Fibroblast of lung (primary cell): Measurements from ENCODE around the gene PTPRE. TPM values are rescaled to one million over a fixed set of nuclear protein-coding genes. Genes with fewer than 3 reads are reported as not detected.

Source experiments
- DNase-seq, 2 donors: peaks; one replicate each; pipeline versions ENCODE4 v3.0.0 to v3.0.0-alpha.2; 2010; ENCODE audit warnings: low read depth in 2 of 2
- H2AFZ ChIP-seq: 2 replicates; pipeline ENCODE4 v1.5.1; 2012; ENCODE audit warnings: low read length, control low read depth, inconsistent platforms
- H3K27ac ChIP-seq: 2 replicates; pipeline ENCODE4 v1.5.1; 2011; ENCODE audit warnings: low read length, control low read depth; ENCODE audit not compliant: insufficient read depth
- H3K27me3 ChIP-seq: 2 replicates; pipeline ENCODE4 v1.5.1; 2011; ENCODE audit warnings: mild to moderate bottlenecking, low read length; ENCODE audit not compliant: control insufficient read depth, insufficient read depth
- H3K36me3 ChIP-seq: 2 replicates; pipeline ENCODE4 v1.5.1; 2011; ENCODE audit warnings: low read length; ENCODE audit not compliant: control insufficient read depth, insufficient read depth
- H3K4me1 ChIP-seq: 2 replicates; pipeline ENCODE4 v1.5.1; 2011; ENCODE audit warnings: low read length; ENCODE audit not compliant: control insufficient read depth, insufficient read depth; ENCODE audit errors: extremely low read depth
- H3K4me2 ChIP-seq: 2 replicates; pipeline ENCODE4 v1.5.1; 2011; ENCODE audit warnings: low read length, control low read depth; ENCODE audit not compliant: insufficient read depth; ENCODE audit errors: extremely low read depth
- H3K4me3 ChIP-seq, 4 experiments: fragments of 200-600 bp in 1 of 4; sonication (generic) in 1 of 4; replicated peaks in 1 of 4; 2 replicates each; pipeline ENCODE4 v1.5.1; 2011 to 2016; ENCODE audit warnings: low read length in 4 of 4, low read depth in 3 of 4, mild to moderate bottlenecking in 3 of 4, control low read depth in 2 of 4, inconsistent platforms in 1 of 4, mixed read lengths in 1 of 4; ENCODE audit not compliant: insufficient read depth in 1 of 4; ENCODE audit errors: control extremely low read depth in 1 of 4
- H3K79me2 ChIP-seq: 2 replicates; pipeline ENCODE4 v1.5.1; 2012; ENCODE audit warnings: mild to moderate bottlenecking, low read length, inconsistent platforms; ENCODE audit not compliant: control insufficient read depth, insufficient read depth
- H3K9ac ChIP-seq: 2 replicates; pipeline ENCODE4 v1.5.1; 2011; ENCODE audit warnings: mild to moderate bottlenecking, low read length, control low read depth; ENCODE audit not compliant: insufficient read depth
- H3K9me3 ChIP-seq: 2 replicates; pipeline ENCODE4 v1.5.1; 2012; ENCODE audit warnings: low read depth, low read length; ENCODE audit not compliant: control insufficient read depth, insufficient read depth
- H4K20me1 ChIP-seq: 2 replicates; pipeline ENCODE4 v1.5.1; 2011; ENCODE audit warnings: low read length; ENCODE audit not compliant: control insufficient read depth, insufficient read depth; ENCODE audit errors: extremely low read depth
- EZH2 ChIP-seq: IDR thresholded peaks from 2 replicates; pipeline ENCODE4 v1.5.1; 2012; ENCODE audit warnings: low read length, control low read depth, mild to moderate bottlenecking; ENCODE audit errors: missing control alignments
- polyA plus RNA-seq, 2 donors: library from polyadenylated mRNA; depleted of rRNA in 1 of 2; stranded (reverse) in 1 of 2; unstranded in 1 of 2; fragments of >200 nt; gene quantifications; 2 replicates each; pipeline ENCODE4 v1.2.1, GENCODE V29; 2011 to 2012; ENCODE audit warnings: missing spikeins in 1 of 2
- total RNA-seq: library from RNA; depleted of rRNA; stranded (reverse); fragments of >200 nt; gene quantifications from 2 replicates; pipeline ENCODE4 v1.2.1, GENCODE V29; 2014
- TF ChIP-seq, protein P1 (sequence below), 2 donors: IDR thresholded peaks in 1 of 2; conservative IDR thresholded peaks in 1 of 2; 1 replicate in 1 of 2; 2 replicates in 1 of 2; pipeline ENCODE4 v1.5.1; 2011 to 2012; ENCODE audit warnings: low read length in 2 of 2, control low read depth in 1 of 2, inconsistent platforms in 1 of 2, low read depth in 1 of 2, mild to moderate bottlenecking in 1 of 2

Gene PTPRE
- total and polyA plus RNA-seq, 2 donors (not counting 1 experiment from before 2014, with no cell fraction given): 0.75 to 1.8 TPM

DNA sequence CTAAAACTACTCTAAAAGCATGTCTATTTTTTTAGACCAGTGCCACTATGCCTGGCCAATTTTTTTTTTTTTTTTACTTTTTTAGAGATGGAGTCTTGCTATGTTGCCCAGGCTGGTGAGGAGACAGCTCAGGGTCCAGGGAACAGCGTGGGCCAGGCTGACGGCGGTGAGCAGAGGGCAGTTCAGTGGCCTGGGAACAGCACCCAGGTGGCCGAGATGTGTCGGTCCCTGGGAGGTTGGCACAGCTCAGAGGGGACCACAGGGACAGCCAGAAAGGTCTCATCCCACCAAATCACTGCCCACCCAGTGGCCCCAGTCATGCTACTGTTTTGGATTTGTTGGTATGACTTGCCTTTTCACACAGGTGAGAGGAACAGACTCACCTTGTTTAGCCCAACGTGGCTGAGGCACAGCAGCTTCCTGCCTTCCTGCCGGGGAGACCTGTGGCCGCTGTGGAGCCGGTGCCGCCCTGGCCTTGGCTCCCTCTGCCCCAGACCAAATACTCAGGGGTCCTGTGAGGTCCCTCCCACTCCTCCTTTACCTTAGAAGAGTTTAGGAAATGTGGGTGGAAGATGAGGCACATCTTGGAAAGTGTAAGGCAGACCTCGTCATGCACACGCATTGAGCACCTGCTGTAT is 109.6 kb downstream of the PTPRE start:
- Histone ChIP-seq H3K4me2 (no peak overlapping the region), H3K79me2 (no peaks in the 10 kb centered on the region), H4K20me1 (no peaks in the 10 kb centered on the region), H2AFZ (no peak overlapping the region), H3K9ac (no peak overlapping the region), H3K4me3 (no peak overlapping the region), H3K4me1 (no peaks in the 10 kb centered on the region), H3K9me3 (no peaks in the 10 kb centered on the region), H3K27ac (no peak overlapping the region), H3K27me3 (no peaks in the 10 kb centered on the region), H3K36me3 (no peaks in the 10 kb centered on the region)
- TF ChIP-seq EZH2: no peak
- TF ChIP-seq, protein P1, sequence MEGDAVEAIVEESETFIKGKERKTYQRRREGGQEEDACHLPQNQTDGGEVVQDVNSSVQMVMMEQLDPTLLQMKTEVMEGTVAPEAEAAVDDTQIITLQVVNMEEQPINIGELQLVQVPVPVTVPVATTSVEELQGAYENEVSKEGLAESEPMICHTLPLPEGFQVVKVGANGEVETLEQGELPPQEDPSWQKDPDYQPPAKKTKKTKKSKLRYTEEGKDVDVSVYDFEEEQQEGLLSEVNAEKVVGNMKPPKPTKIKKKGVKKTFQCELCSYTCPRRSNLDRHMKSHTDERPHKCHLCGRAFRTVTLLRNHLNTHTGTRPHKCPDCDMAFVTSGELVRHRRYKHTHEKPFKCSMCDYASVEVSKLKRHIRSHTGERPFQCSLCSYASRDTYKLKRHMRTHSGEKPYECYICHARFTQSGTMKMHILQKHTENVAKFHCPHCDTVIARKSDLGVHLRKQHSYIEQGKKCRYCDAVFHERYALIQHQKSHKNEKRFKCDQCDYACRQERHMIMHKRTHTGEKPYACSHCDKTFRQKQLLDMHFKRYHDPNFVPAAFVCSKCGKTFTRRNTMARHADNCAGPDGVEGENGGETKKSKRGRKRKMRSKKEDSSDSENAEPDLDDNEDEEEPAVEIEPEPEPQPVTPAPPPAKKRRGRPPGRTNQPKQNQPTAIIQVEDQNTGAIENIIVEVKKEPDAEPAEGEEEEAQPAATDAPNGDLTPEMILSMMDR (conservative IDR thresholded peaks at IDR 0.05 in 1 of 2, IDR thresholded peaks at IDR 0.05 in 1 of 2; ENCODE audit: low read depth in 1 of 2, low read length in 2 of 2): no peak
- DNase-seq: no peak

DNA sequence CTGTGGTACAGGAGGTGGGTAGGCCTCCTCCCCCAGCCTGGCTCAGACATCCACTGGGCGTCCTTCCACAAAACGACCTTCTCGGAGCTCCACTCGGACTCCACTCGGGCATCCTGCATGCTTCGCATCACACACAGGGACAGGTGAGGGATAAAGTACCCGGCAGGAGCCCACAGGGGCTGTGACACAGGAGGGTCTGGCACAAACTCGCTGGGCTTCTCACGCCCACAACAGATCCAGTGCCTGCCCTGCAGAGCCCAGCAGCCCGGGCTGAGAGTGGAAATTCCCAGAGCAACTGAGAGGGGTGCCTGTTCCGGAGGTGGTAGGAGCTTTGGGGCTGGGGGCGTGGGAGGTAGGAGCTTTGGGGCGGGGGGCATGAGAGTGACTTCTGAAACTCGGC is 110.9 kb downstream of the PTPRE start:
- Histone ChIP-seq H3K36me3 (no peaks in the 10 kb centered on the region), H3K9ac (no peak overlapping the region), H3K27ac (no peak overlapping the region), H3K79me2 (no peaks in the 10 kb centered on the region), H3K4me3 (no peak overlapping the region), H3K9me3 (no peaks in the 10 kb centered on the region), H4K20me1 (no peaks in the 10 kb centered on the region), H3K4me2 (no peak overlapping the region), H3K4me1 (no peaks in the 10 kb centered on the region), H3K27me3 (no peaks in the 10 kb centered on the region), H2AFZ (no peak overlapping the region)
- no peak for DNase-seq
- TF ChIP-seq, protein P1 (conservative IDR thresholded peaks at IDR 0.05 in 1 of 2, IDR thresholded peaks at IDR 0.05 in 1 of 2; ENCODE audit: low read depth in 1 of 2, low read length in 2 of 2): no peak
- TF ChIP-seq EZH2: no peak

DNA sequence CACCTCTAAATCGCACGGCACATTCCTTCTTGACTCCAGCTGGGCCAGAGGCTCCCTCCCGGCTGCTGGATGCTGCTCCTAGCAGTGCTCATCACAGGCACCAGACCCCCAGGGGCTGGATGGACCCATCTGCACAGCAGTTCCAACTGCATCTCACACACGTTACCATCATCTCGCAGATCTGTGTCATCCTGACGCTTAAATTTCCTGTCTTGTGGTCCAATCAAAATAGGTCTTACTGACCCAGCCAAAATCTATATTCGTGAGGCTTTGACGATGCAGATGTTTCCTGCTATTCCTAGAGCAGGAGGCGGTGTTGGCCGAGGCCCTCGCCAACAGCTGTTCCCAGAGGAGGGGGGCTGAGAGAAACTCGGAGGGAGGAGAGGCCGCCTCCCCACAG is 111.3 kb downstream of the PTPRE start:
- peak in 1 of 2 donors; percentile 29 for DNase-seq
- Histone ChIP-seq H3K9me3 (no peaks in the 10 kb centered on the region), H3K27me3 (no peaks in the 10 kb centered on the region), H3K27ac (no peak overlapping the region), H3K9ac (no peak overlapping the region), H3K36me3 (no peaks in the 10 kb centered on the region), H4K20me1 (no peaks in the 10 kb centered on the region), H3K4me3 (no peak overlapping the region), H2AFZ (no peak overlapping the region), H3K79me2 (no peaks in the 10 kb centered on the region), H3K4me1 (no peaks in the 10 kb centered on the region), H3K4me2 (no peak overlapping the region)
- TF ChIP-seq, protein P1 (conservative IDR thresholded peaks at IDR 0.05 in 1 of 2, IDR thresholded peaks at IDR 0.05 in 1 of 2; ENCODE audit: low read depth in 1 of 2, low read length in 2 of 2): no peak
- TF ChIP-seq EZH2: no peak
